Renal cortex interstitium (tissue), 11 donors: ENCODE results near the gene RALY. TPM values are rescaled to one million over a fixed set of nuclear protein-coding genes. Genes with fewer than 3 reads are reported as not detected.
"Not testable (repeated sequence)": the region's sequence is repeated elsewhere in the genome, so short reads cannot be mapped to it uniquely, and the experiment has no call there.

ENCODE experiments used
- DNase-seq, 11 donors: peaks; one replicate each; pipeline ENCODE4 v3.0.0-alpha.2; 2013; ENCODE audit warnings: low read depth in 9 of 11, low spot score in 4 of 11; ENCODE audit errors: extremely low read depth in 1 of 11
- polyA plus RNA-seq, 3 donors: library from polyadenylated mRNA; unstranded; fragments of 120-200 nt; gene quantifications; one replicate each; pipeline ENCODE4 v1.2.1, GENCODE V29; 2013; ENCODE audit not compliant: insufficient read length in 3 of 3

RALY gene
- polyA plus RNA-seq, 3 donors: 135 to 205 (median 167) TPM

- no peak for DNase-seq
Observed at GRCh38 chr20:34110025-34110744, 116.5 kb downstream of the RALY start.

GRCh38 chr20:34110745-34111641 is 117.3 kb downstream of the RALY start:
- peak in 9 of 11 donors; percentile 9 to 33 (median 12) for DNase-seq

- peak; percentile 97 to 100 (median 98) for DNase-seq
Observed at GRCh38 chr20:34111702-34112599, 118.2 kb downstream of the RALY start, which contains the start of gene EIF2S2. Gene EIF2S2 (minus strand): TSS chr20:34112243. CDS start chr20:34112110, 133 bp downstream.

GRCh38 chr20:34112600-34113101 is 118.9 kb downstream of the RALY start:
- peak in 5 of 11 donors; percentile 13 to 36 (median 31) for DNase-seq

GRCh38 chr20:34114809-34115208 is 121.1 kb downstream of the RALY start:
- DNase-seq: no peak

- DNase-seq: no peak
Observed at GRCh38 chr20:34115232-34115631, 121.5 kb downstream of the RALY start.

- no peak for DNase-seq
Observed at GRCh38 chr20:34120213-34120612, 126.5 kb downstream of the RALY start.

GRCh38 chr20:34122274-34122980 is 128.7 kb downstream of the RALY start:
- DNase-seq: no peak

- DNase-seq: no peak
Observed at GRCh38 chr20:34123309-34123708, 129.6 kb downstream of the RALY start.

- DNase-seq: no peak
Observed at GRCh38 chr20:34124469-34125249, 130.9 kb downstream of the RALY start.

- no peak for DNase-seq
Observed at GRCh38 chr20:34127792-34128191, 134.1 kb downstream of the RALY start.

GRCh38 chr20:34129518-34130162 is 135.9 kb downstream of the RALY start:
- peak; percentile 47 to 78 (median 63) for DNase-seq

- no peak for DNase-seq
Observed at GRCh38 chr20:34131491-34131890, 137.8 kb downstream of the RALY start.

- not testable (repeated sequence) for DNase-seq
Observed at GRCh38 chr20:34132491-34132890, 138.8 kb downstream of the RALY start.

GRCh38 chr20:34132943-34133342 is 139.2 kb downstream of the RALY start:
- not testable (repeated sequence) for DNase-seq

GRCh38 chr20:34133365-34133860 is 139.7 kb downstream of the RALY start:
- DNase-seq: not testable (repeated sequence)
